K562 (cell line): Measurements from ENCODE around the gene BDNF. TPM values are rescaled to one million over a fixed set of nuclear protein-coding genes. Genes with fewer than 3 reads are reported as not detected.

ENCODE experiments used
- ATAC-seq: fragments of 200-7000 bp; cut with Tn5 transposase; 3 replicates; pipeline ENCODE4 v1.9.1; 2020; ENCODE audit warnings: moderate library complexity
- BruUV-seq: library from RNA; stranded (reverse); fragments of 400-500 nt; replicated peaks from 2 replicates; lab custom pipeline; 2021; lab: Mats Ljungman, UMichigan
- CTCF ChIA-PET: fragments of 300-600 bp; formaldehyde crosslinking; extraction: SDS; loops from one replicate; lab custom pipeline; 2021; ENCODE audit warnings: low intra/inter-chr PET ratio; lab: Yijun Ruan, JAX
- POLR2A ChIA-PET: fragments of 300-600, 350-650 bp; sonication (Branson Sonifier 250); formaldehyde crosslinking; extraction: SDS; loops from one replicate; lab custom pipeline; 2021; ENCODE audit warnings: antibody characterized with exemption, inconsistent platforms; lab: Yijun Ruan, JAX
- DNase-seq, 4 experiments: peaks; one replicate each; pipeline versions ENCODE4 v3.0.0 to v3.0.0-alpha.2; 2011 to 2018; ENCODE audit warnings: low spot score in 3 of 4, mixed read lengths in 3 of 4; ENCODE audit errors: extremely low read depth in 1 of 4
- FAIRE-seq: peaks from 2 replicates; lab custom pipeline; 2011; peaks lifted over from hg19 to GRCh38; lab: Jason Lieb, UNC
- H2AFZ ChIP-seq: 2 replicates; pipeline ENCODE4 v1.6.0; 2011; ENCODE audit warnings: low read depth, low read length, control low read depth, inconsistent platforms
- H3K27ac ChIP-seq: fragments of 200-600 bp; 3 replicates; pipeline ENCODE4 v1.8.0; 2011; ENCODE audit warnings: low read depth, mild to moderate bottlenecking, control low read depth, inconsistent platforms, low read length, moderate library complexity, mixed read lengths; ENCODE audit errors: extremely low read depth
- H3K27me3 ChIP-seq, 2 experiments: fragments of 300-600 bp in 1 of 2; 2 replicates in 1 of 2; 3 replicates in 1 of 2; pipeline versions ENCODE4 v1.6.0 to v1.8.0; 2011; ENCODE audit warnings: inconsistent platforms in 2 of 2, low read length in 2 of 2, mild to moderate bottlenecking in 1 of 2, mixed read lengths in 1 of 2, moderate library complexity in 1 of 2; ENCODE audit not compliant: control insufficient read depth in 2 of 2, insufficient read depth in 2 of 2
- H3K36me3 ChIP-seq: fragments of 300-600 bp; 3 replicates; pipeline ENCODE4 v1.8.0; 2011; ENCODE audit warnings: mild to moderate bottlenecking, low read length, inconsistent platforms; ENCODE audit not compliant: control insufficient read depth, insufficient read depth
- H3K4me1 ChIP-seq, 2 experiments: fragments of 200-600 bp in 1 of 2; replicated peaks in 1 of 2; 2 replicates in 1 of 2; 3 replicates in 1 of 2; pipeline versions ENCODE4 v1.5.1 to v1.8.0; 2011; ENCODE audit warnings: inconsistent platforms in 2 of 2, low read length in 2 of 2, mild to moderate bottlenecking in 1 of 2, mixed read lengths in 1 of 2, moderate library complexity in 1 of 2; ENCODE audit not compliant: control insufficient read depth in 2 of 2, insufficient read depth in 2 of 2
- H3K4me2 ChIP-seq: 2 replicates; pipeline ENCODE4 v1.6.1; 2011; ENCODE audit warnings: low read length, control low read depth, inconsistent platforms, mixed read lengths; ENCODE audit not compliant: insufficient read depth
- H3K4me3 ChIP-seq: fragments of 200-600 bp; sonication (generic), shearing (Covaris generic); 2 replicates; pipeline ENCODE4 v1.5.1; 2016; ENCODE audit warnings: control low read depth, inconsistent platforms
- H3K79me2 ChIP-seq: fragments of 200-600 bp; 3 replicates; pipeline ENCODE4 v1.8.0; 2011; ENCODE audit warnings: low read length, inconsistent platforms; ENCODE audit not compliant: control insufficient read depth, insufficient read depth
- H3K9ac ChIP-seq, 2 experiments: 2 replicates each; pipeline versions ENCODE4 v1.6.0 to v1.6.1; 2011; ENCODE audit warnings: low read depth in 2 of 2, low read length in 2 of 2, control low read depth in 1 of 2, inconsistent platforms in 1 of 2, mild to moderate bottlenecking in 1 of 2, mixed read lengths in 1 of 2; ENCODE audit not compliant: insufficient read depth in 1 of 2
- H3K9me1 ChIP-seq: one replicate; pipeline ENCODE4 v1.6.0; 2011; ENCODE audit warnings: inconsistent platforms, mild to moderate bottlenecking, low read length, moderate library complexity; ENCODE audit not compliant: control insufficient read depth, insufficient read depth
- H3K9me3 ChIP-seq: replicated peaks from 2 replicates; pipeline ENCODE4 v1.5.1; 2011; ENCODE audit warnings: low read depth, low read length, inconsistent platforms; ENCODE audit not compliant: control insufficient read depth, insufficient read depth
- H4K20me1 ChIP-seq: replicated peaks from 2 replicates; pipeline ENCODE4 v1.6.1; 2011; ENCODE audit warnings: low read length, inconsistent platforms, mixed read lengths; ENCODE audit not compliant: control insufficient read depth, insufficient read depth
- ATF7 ChIP-seq: fragments of 450-650 bp; IDR thresholded peaks from 2 replicates; pipeline ENCODE4 v1.7.1; 2014; ENCODE audit warnings: mild to moderate bottlenecking, moderate library complexity
- ETV6 ChIP-seq, 3 experiments: fragments of 150-350 bp in 1 of 3; sonication (generic) in 1 of 3; formaldehyde crosslinking in 1 of 3; IDR thresholded peaks; 2 replicates each; pipeline versions ENCODE4 v1.6.1 to v1.8.0; 2014 to 2022; ENCODE audit warnings: borderline replicate concordance in 2 of 3, low read depth in 2 of 3, antibody characterized with exemption in 1 of 3, low read length in 1 of 3, mild to moderate bottlenecking in 1 of 3, missing genetic modification reagents in 1 of 3
- HNRNPL ChIP-seq: fragments of 200-400 bp; formaldehyde crosslinking; IDR thresholded peaks from 2 replicates; pipeline ENCODE4 v1.6.1; 2017; ENCODE audit warnings: low read depth, mild to moderate bottlenecking, low read length
- WGBS: fragments of 100-300 bp; shearing (Covaris generic); methylation state at CpG from one replicate; pipeline ENCODE4 v1.1.6; 2016; ENCODE audit warnings: low coverage, mixed read lengths; ENCODE audit not compliant: insufficient coverage; ENCODE audit errors: missing lambda C conversion rate; 5-methylcytosine and 5-hydroxymethylcytosine counted together
- in situ Hi-C: fragments of 300-500 bp; cut with MboI; formaldehyde crosslinking; loops from 4 replicates; pipeline ENCODE4 v1.15.0; 2018; ENCODE audit warnings: inconsistent platforms, mixed read lengths
- intact Hi-C: fragments of 100-400 bp; cut with micrococcal nuclease; formaldehyde crosslinking; loops from 2 replicates; pipeline ENCODE4 v1.14.2; 2022
- polyA plus RNA-seq, 8 experiments: library from polyadenylated mRNA; depleted of rRNA in 4 of 8; stranded (reverse) in 5 of 8; unstranded in 3 of 8; fragments of >200 nt; fragmentation: Nextera tagmentation in 2 of 8; fragmentation: Illumina TruSeq in 1 of 8; extraction: Ambion mirVana in 2 of 8; extraction: Trizol in 1 of 8; gene quantifications; 2 replicates each; pipeline versions ENCODE4 v1.2.1 to v1.2.3, GENCODE V29; 2011 to 2014; ENCODE audit warnings: inconsistent platforms in 1 of 8, missing spikeins in 1 of 8
- total RNA-seq, 7 experiments: library from RNA; depleted of rRNA in 6 of 7; stranded (reverse); fragments of >200 nt in 6 of 7; fragmentation: Illumina TruSeq in 2 of 7; extraction: Trizol in 2 of 7; gene quantifications; 2 replicates each; pipeline versions ENCODE4 v1.2.1 to v1.2.3, GENCODE V29; 2011 to 2021; ENCODE audit warnings: low replicate concordance in 1 of 7
- TF ChIP-seq, protein P1 (sequence below): fragments of 450-650 bp; formaldehyde crosslinking; IDR thresholded peaks from 2 replicates; pipeline ENCODE4 v1.4.0; 2020; ENCODE audit warnings: mild to moderate bottlenecking, moderate library complexity

Gene BDNF
- total and polyA plus RNA-seq, 9 of the 15 experiments (the other 6 are each of a cell fraction or from before 2014, with no cell fraction given) = 0.04 TPM; not detected in 8

GRCh38 chr11:27718863-27719545, 18.7 kb upstream of the BDNF start (continued):
- TF ChIP-seq, protein P1, sequence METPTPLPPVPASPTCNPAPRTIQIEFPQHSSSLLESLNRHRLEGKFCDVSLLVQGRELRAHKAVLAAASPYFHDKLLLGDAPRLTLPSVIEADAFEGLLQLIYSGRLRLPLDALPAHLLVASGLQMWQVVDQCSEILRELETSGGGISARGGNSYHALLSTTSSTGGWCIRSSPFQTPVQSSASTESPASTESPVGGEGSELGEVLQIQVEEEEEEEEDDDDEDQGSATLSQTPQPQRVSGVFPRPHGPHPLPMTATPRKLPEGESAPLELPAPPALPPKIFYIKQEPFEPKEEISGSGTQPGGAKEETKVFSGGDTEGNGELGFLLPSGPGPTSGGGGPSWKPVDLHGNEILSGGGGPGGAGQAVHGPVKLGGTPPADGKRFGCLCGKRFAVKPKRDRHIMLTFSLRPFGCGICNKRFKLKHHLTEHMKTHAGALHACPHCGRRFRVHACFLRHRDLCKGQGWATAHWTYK (CRISPR knock-in tag) = no peak
- TF ChIP-seq ETV6 (IDR thresholded peaks at IDR 0.05; ENCODE audit: borderline replicate concordance in 1 of 2, low read depth in 2 of 2, low read length in 1 of 2) (no peak), ETV6 (CRISPR knock-in tag; IDR thresholded peaks at IDR 0.05; ENCODE audit: borderline replicate concordance) (no peak), ATF7 (no peak)

GRCh38 chr11:27718346-27718862, 18.1 kb upstream of the BDNF start:
- Histone ChIP-seq H2AFZ (no peak overlapping the region), H3K79me2 (no peaks in the 10 kb centered on the region), H3K9me3 (no peaks in the 10 kb centered on the region), H3K4me1 (peaks cover 0 to 3% of the 10 kb centered on the region in 2 experiments; a peak in 1 of 5 replicates), H3K4me2 (no peak overlapping the region)
- POLR2A ChIA-PET = no interaction called here
- in situ Hi-C loops (no loop called here), intact Hi-C loops (no loop called here)
- CTCF ChIA-PET = no interaction called here
- FAIRE-seq = no peak
- no peak for TF ChIP-seq HNRNPL
- TF ChIP-seq, all 486 proteins: peak for 0
- Histone ChIP-seq H4K20me1 (no peaks in the 10 kb centered on the region), H3K36me3 (no peaks in the 10 kb centered on the region), H3K4me3 (no peak overlapping the region), H3K9me1 (no peaks in the 10 kb centered on the region), H3K27me3 (no peaks in the 10 kb centered on the region), H3K9ac (no peak overlapping the region), H3K27ac (no peak overlapping the region)
- no TSS peak for BruUV-seq
- 5% methylated on average over 16 of the region's 30 CpGs for WGBS
- ATAC-seq = no peak
- no peak for DNase-seq
